IMR-90 (cell line): ENCODE data around the gene UBR7. TPM values are rescaled to one million over a fixed set of nuclear protein-coding genes. Genes with fewer than 3 reads are reported as not detected.
"Not testable (repeated sequence)": the region's sequence is repeated elsewhere in the genome, so short reads cannot be mapped to it uniquely, and the experiment has no call there.

Source experiments
- ATAC-seq: fragments of 200-7000 bp; cut with Tn5 transposase; 2 replicates; pipeline ENCODE4 v1.9.1; 2020; ENCODE audit warnings: low read depth, mild to moderate bottlenecking, moderate library complexity
- BruUV-seq: library from RNA; stranded (reverse); fragments of 400-500 nt; replicated peaks from 2 replicates; lab custom pipeline; 2021; lab: Mats Ljungman, UMichigan
- CTCF ChIA-PET: fragments of 300-600 bp; formaldehyde crosslinking; extraction: SDS; loops from one replicate; lab custom pipeline; 2021; ENCODE audit warnings: antibody characterized with exemption; lab: Yijun Ruan, JAX
- POLR2A ChIA-PET: fragments of 300-600 bp; sonication (Branson Sonifier 250); formaldehyde crosslinking; loops from one replicate; lab custom pipeline; 2022; ENCODE audit warnings: antibody characterized with exemption; ENCODE audit not compliant: unreplicated experiment; lab: Charles Lee
- DNase-seq: peaks from one replicate; pipeline ENCODE4 v3.0.0; 2013
- H2AFZ ChIP-seq: replicated peaks from 2 replicates; pipeline ENCODE3; 2013; ENCODE audit warnings: low read length, mild to moderate bottlenecking; ENCODE audit not compliant: poor library complexity
- H2AK5ac ChIP-seq: 2 replicates; pipeline ENCODE4 v1.6.1; 2013; ENCODE audit warnings: low read depth, low read length, inconsistent platforms
- H2AK9ac ChIP-seq: replicated peaks from 2 replicates; pipeline ENCODE3; 2013; ENCODE audit warnings: mild to moderate bottlenecking, low read depth, low read length, moderate library complexity; ENCODE audit not compliant: poor library complexity
- H2BK120ac ChIP-seq: 2 replicates; pipeline ENCODE4 v1.6.1; 2013; ENCODE audit warnings: low read depth, low read length, inconsistent platforms
- H2BK15ac ChIP-seq: 3 replicates; pipeline ENCODE4 v1.6.1; 2013; ENCODE audit warnings: low read depth, low read length, inconsistent platforms
- H2BK20ac ChIP-seq: 2 replicates; pipeline ENCODE4 v1.6.1; 2013; ENCODE audit warnings: low read depth, mild to moderate bottlenecking, inconsistent platforms, low read length, moderate library complexity
- H2BK5ac ChIP-seq: 2 replicates; pipeline ENCODE4 v1.6.1; 2013; ENCODE audit warnings: mild to moderate bottlenecking, low read depth, low read length, inconsistent platforms; ENCODE audit not compliant: poor library complexity, severe bottlenecking
- H3K14ac ChIP-seq: replicated peaks from 2 replicates; pipeline ENCODE4 v1.6.1; 2013; ENCODE audit warnings: low read depth, low read length, inconsistent platforms
- H3K18ac ChIP-seq: 2 replicates; pipeline ENCODE4 v1.6.1; 2013; ENCODE audit warnings: low read depth, low read length, control low read depth
- H3K23ac ChIP-seq: 2 replicates; pipeline ENCODE4 v1.6.1; 2013; ENCODE audit warnings: low read depth, low read length, inconsistent platforms
- H3K27ac ChIP-seq: 2 replicates; pipeline ENCODE4 v1.5.1; 2013; ENCODE audit warnings: mild to moderate bottlenecking, control low read depth, low read length; ENCODE audit not compliant: insufficient read depth
- H3K27me3 ChIP-seq: 2 replicates; pipeline ENCODE4 v1.6.1; 2013; ENCODE audit warnings: low read length; ENCODE audit not compliant: control insufficient read depth, insufficient read depth
- H3K36me3 ChIP-seq: 2 replicates; pipeline ENCODE4 v1.6.1; 2013; ENCODE audit warnings: low read length, mixed read lengths; ENCODE audit not compliant: control insufficient read depth, insufficient read depth
- H3K4ac ChIP-seq: 2 replicates; pipeline ENCODE4 v1.6.1; 2013; ENCODE audit warnings: low read depth, low read length, inconsistent platforms
- H3K4me1 ChIP-seq: 2 replicates; pipeline ENCODE4 v1.6.1; 2013; ENCODE audit warnings: low read length, mixed read lengths; ENCODE audit not compliant: control insufficient read depth, insufficient read depth
- H3K4me2 ChIP-seq: 2 replicates; pipeline ENCODE4 v1.6.1; 2013; ENCODE audit warnings: low read depth, mild to moderate bottlenecking, control low read depth, low read length, moderate library complexity
- H3K4me3 ChIP-seq: 2 replicates; pipeline ENCODE4 v1.5.1; 2013; ENCODE audit warnings: low read depth, mild to moderate bottlenecking, control low read depth, low read length, moderate library complexity; ENCODE audit not compliant: insufficient read depth
- H3K56ac ChIP-seq: 2 replicates; pipeline ENCODE4 v1.6.1; 2013; ENCODE audit warnings: low read length, inconsistent platforms; ENCODE audit not compliant: insufficient read depth; ENCODE audit errors: extremely low read depth
- H3K79me1 ChIP-seq, 2 experiments: 2 replicates each; pipeline ENCODE4 v1.6.1; 2013; ENCODE audit warnings: low read length in 2 of 2, inconsistent platforms in 1 of 2, low read depth in 1 of 2
- H3K9ac ChIP-seq: 2 replicates; pipeline ENCODE4 v1.6.1; 2013; ENCODE audit warnings: low read depth, low read length, control low read depth
- H3K9me1 ChIP-seq: 2 replicates; pipeline ENCODE4 v1.6.1; 2013; ENCODE audit warnings: low read length, inconsistent platforms; ENCODE audit not compliant: insufficient read depth
- H3K9me3 ChIP-seq: 2 replicates; pipeline ENCODE4 v1.6.1; 2013; ENCODE audit warnings: low read length; ENCODE audit not compliant: control insufficient read depth, insufficient read depth
- H4K20me1 ChIP-seq: 2 replicates; pipeline ENCODE4 v1.6.1; 2013; ENCODE audit warnings: low read length, inconsistent platforms; ENCODE audit not compliant: insufficient read depth
- H4K5ac ChIP-seq: 2 replicates; pipeline ENCODE4 v1.6.1; 2013; ENCODE audit warnings: mild to moderate bottlenecking, low read depth, low read length, control low read depth
- H4K8ac ChIP-seq, 2 experiments: 2 replicates each; pipeline ENCODE4 v1.6.1; 2013; ENCODE audit warnings: low read depth in 2 of 2, low read length in 2 of 2, control low read depth in 1 of 2, inconsistent platforms in 1 of 2
- H4K91ac ChIP-seq: 2 replicates; pipeline ENCODE4 v1.6.1; 2013; ENCODE audit warnings: low read depth, low read length, inconsistent platforms; ENCODE audit not compliant: insufficient read depth
- WGBS, 2 experiments: methylation state at CpG; one replicate each; pipeline versions ENCODE4 v1.1.5 to v1.1.7; 2013; ENCODE audit warnings: missing lambda C conversion rate in 2 of 2; ENCODE audit not compliant: insufficient read length in 1 of 2; ENCODE audit errors: extremely low coverage in 2 of 2; 5-methylcytosine and 5-hydroxymethylcytosine counted together
- dilution Hi-C: fragments of 300-500 bp; cut with HindIII; formaldehyde crosslinking; loops from one replicate; pipeline ENCODE4 v1.14.3; 2018; ENCODE audit warnings: low sequenced_read_pairs; ENCODE audit not compliant: unreplicated experiment
- in situ Hi-C: fragments of 300-500 bp; cut with MboI; formaldehyde crosslinking; loops from 3 replicates; pipeline ENCODE4 v1.14.3; 2019; ENCODE audit warnings: low sequenced_read_pairs, inconsistent platforms, mixed read lengths
- intact Hi-C: fragments of 100-400 bp; cut with micrococcal nuclease; formaldehyde crosslinking; loops from 2 replicates; pipeline ENCODE4 v1.10.0; 2022
- polyA plus RNA-seq, 3 experiments: library from polyadenylated mRNA; depleted of rRNA; stranded (reverse); fragments of >200 nt; gene quantifications; 2 replicates each; pipeline ENCODE4 v1.2.3, GENCODE V29; 2012; ENCODE audit warnings: low replicate concordance in 1 of 3
- total RNA-seq: library from RNA; depleted of rRNA; stranded (reverse); fragments of >200 nt; gene quantifications from 2 replicates; pipeline ENCODE4 v1.2.3, GENCODE V29; 2012

Gene UBR7
- total and polyA plus RNA-seq, 2 of the 4 experiments (the other 2 are of a cell fraction): 24.2 to 29.4 TPM

GRCh38 chr14:93170141-93170540 lies 36.9 kb upstream of the UBR7 start:
- in situ Hi-C loops: not testable (repeated sequence)
- CTCF ChIA-PET: interaction anchor here (0.6 kb wide), 1 partner anchor 139 kb away, joined by 3 read pairs; no protein-coding TSS in a partner anchor
- 97% methylated on average over 5 of the region's 20 CpGs; no CpG with 5 or more reads in 1 of the 2 experiments for WGBS, 2 experiments

More at GRCh38 chr14:93170141-93170540, 36.9 kb upstream of the UBR7 start:
- H4K91ac ChIP-seq, H3K4me2 ChIP-seq, H3K23ac ChIP-seq, H3K9me1 ChIP-seq, ATAC-seq, H2AK9ac ChIP-seq, H3K4ac ChIP-seq, dilution Hi-C loops, H2BK120ac ChIP-seq, H4K20me1 ChIP-seq, DNase-seq, H3K14ac ChIP-seq, H3K36me3 ChIP-seq, H2BK5ac ChIP-seq, intact Hi-C loops, H4K5ac ChIP-seq, H3K27me3 ChIP-seq, BruUV-seq, H3K9ac ChIP-seq, H3K56ac ChIP-seq, H2AFZ ChIP-seq, H3K4me1 ChIP-seq, H3K27ac ChIP-seq, H3K79me1 ChIP-seq, H2BK15ac ChIP-seq, H4K8ac ChIP-seq, H3K18ac ChIP-seq, H2BK20ac ChIP-seq, H2AK5ac ChIP-seq, POLR2A ChIA-PET, H3K9me3 ChIP-seq, H3K4me3 ChIP-seq: not testable (repeated sequence)
